BLaER1 treated with 17β-estradiol and CSF1 and Interleukin-3, amounts not matched to agents 10 nM and 100 nM (cell line): ENCODE results near the gene WFS1.

Source experiments
- H3K27ac ChIP-seq, 11 experiments: shearing (Covaris generic); formaldehyde crosslinking; 2 replicates each; pipeline ENCODE4 v1.8.1; 2022
- H3K27me3 ChIP-seq, 11 experiments: shearing (Covaris generic); formaldehyde crosslinking; 2 replicates each; pipeline ENCODE4 v1.8.1; 2022
- H3K36me3 ChIP-seq, 11 experiments: shearing (Covaris generic); formaldehyde crosslinking; 2 replicates each; pipeline ENCODE4 v1.8.1; 2022
- H3K4me1 ChIP-seq, 10 experiments: shearing (Covaris generic); formaldehyde crosslinking; 2 replicates each; pipeline ENCODE4 v1.8.1; 2022
- H3K4me2 ChIP-seq, 11 experiments: shearing (Covaris generic); formaldehyde crosslinking; 2 replicates each; pipeline ENCODE4 v1.8.1; 2022
- H3K4me3 ChIP-seq, 10 experiments: shearing (Covaris generic); formaldehyde crosslinking; 2 replicates each; pipeline ENCODE4 v1.8.1; 2022
- H3K9ac ChIP-seq, 11 experiments: shearing (Covaris generic); formaldehyde crosslinking; 2 replicates each; pipeline ENCODE4 v1.8.1; 2022
- H3K9me3 ChIP-seq, 11 experiments: shearing (Covaris generic); formaldehyde crosslinking; replicated peaks in 1 of 11; 2 replicates each; pipeline ENCODE4 v1.8.1; 2022
- H4K20me1 ChIP-seq, 11 experiments: shearing (Covaris generic); formaldehyde crosslinking; 2 replicates each; pipeline ENCODE4 v1.8.1; 2022
- Cebpa-rat ChIP-seq, 11 experiments: shearing (Covaris generic); IDR thresholded peaks; 2 replicates each; pipeline ENCODE4 v1.8.1; 2022

The WFS1 gene

GRCh38 chr4:6232836-6233785, 36.5 kb upstream of the WFS1 start:
- no peaks in the 10 kb centered on the region for H3K9me3 ChIP-seq
- H3K4me1 ChIP-seq: peaks cover 0 to 87% (median 52%) of the 10 kb centered on the region in 10 experiments; a peak in 17 of 20 replicates
- peaks cover 0 to 12% (median 0%) of the 10 kb centered on the region in 11 experiments; a peak in 2 of 22 replicates for H4K20me1 ChIP-seq
- H3K27ac ChIP-seq: peak overlapping the region in 2 of 11 experiments; percentile 13 to 33; a peak in 2 of 22 replicates
- no peaks in the 10 kb centered on the region for H3K36me3 ChIP-seq
- no peak overlapping the region for H3K4me3 ChIP-seq
- TF ChIP-seq Cebpa-rat (IDR thresholded peaks at IDR 0.05): no peak
- no peaks in the 10 kb centered on the region for H3K27me3 ChIP-seq
- peak overlapping the region in 9 of 11 experiments; percentile 35 to 94 (median 78); a peak in 14 of 22 replicates for H3K4me2 ChIP-seq
- H3K9ac ChIP-seq: 0 out of 22 replicates have a peak overlapping the region, but pooled peaks of 1 of the 11 experiments have one; percentile 20

GRCh38 chr4:6233929-6234328, 35.7 kb upstream of the WFS1 start:
- Histone ChIP-seq H3K27me3 (no peaks in the 10 kb centered on the region), H3K9me3 (no peaks in the 10 kb centered on the region), H3K4me3 (no peak overlapping the region), H3K9ac (peak overlapping the region in 1 of 11 experiments; percentile 20; a peak in 1 of 22 replicates), H3K27ac (peak overlapping the region in 1 of 11 experiments; percentile 33; a peak in 2 of 22 replicates), H3K36me3 (no peaks in the 10 kb centered on the region), H4K20me1 (peaks cover 0 to 12% (median 0%) of the 10 kb centered on the region in 11 experiments; a peak in 2 of 22 replicates), H3K4me2 (peak overlapping the region; percentile 3 to 94 (median 77); a peak in 19 of 22 replicates), H3K4me1 (peaks cover 0 to 79% (median 52%) of the 10 kb centered on the region in 10 experiments; a peak in 17 of 20 replicates)
- TF ChIP-seq Cebpa-rat (IDR thresholded peaks at IDR 0.05): no peak

GRCh38 chr4:6235012-6235411, 34.6 kb upstream of the WFS1 start:
- Histone ChIP-seq H3K36me3 (no peaks in the 10 kb centered on the region), H3K9ac (peak overlapping the region in 1 of 11 experiments; percentile 19; a peak in 1 of 22 replicates), H3K9me3 (no peaks in the 10 kb centered on the region), H3K4me3 (no peak overlapping the region), H3K4me1 (peaks cover 0 to 69% (median 49%) of the 10 kb centered on the region in 10 experiments; a peak in 17 of 20 replicates), H3K27ac (no peak overlapping the region), H3K27me3 (no peaks in the 10 kb centered on the region), H4K20me1 (peaks cover 0 to 9% (median 0%) of the 10 kb centered on the region in 11 experiments; a peak in 2 of 22 replicates), H3K4me2 (peak overlapping the region in 10 of 11 experiments; percentile 25 to 94 (median 78); a peak in 19 of 22 replicates)
- no peak for TF ChIP-seq Cebpa-rat (IDR thresholded peaks at IDR 0.05)

- TF ChIP-seq Cebpa-rat (IDR thresholded peaks at IDR 0.05): no peak
- H3K4me2 ChIP-seq: peak overlapping the region in 8 of 11 experiments; percentile 55 to 94 (median 79); a peak in 16 of 22 replicates
- H3K27ac ChIP-seq: no peak overlapping the region
- H4K20me1 ChIP-seq: peaks cover 0 to 8% (median 0%) of the 10 kb centered on the region in 11 experiments; a peak in 2 of 22 replicates
- H3K27me3 ChIP-seq: no peaks in the 10 kb centered on the region
- no peaks in the 10 kb centered on the region for H3K36me3 ChIP-seq
- no peak overlapping the region for H3K9ac ChIP-seq
- peaks cover 0 to 59% (median 39%) of the 10 kb centered on the region in 10 experiments; a peak in 17 of 20 replicates for H3K4me1 ChIP-seq
- H3K4me3 ChIP-seq: no peak overlapping the region
- no peaks in the 10 kb centered on the region for H3K9me3 ChIP-seq
These were observed 33.6 kb upstream of the WFS1 start for GRCh38 chr4:6235901-6236640.

GRCh38 chr4:6236816-6237390, 32.7 kb upstream of the WFS1 start:
- H3K27me3 ChIP-seq: no peaks in the 10 kb centered on the region
- peaks cover 0 to 8% (median 0%) of the 10 kb centered on the region in 11 experiments; a peak in 2 of 22 replicates for H4K20me1 ChIP-seq
- TF ChIP-seq Cebpa-rat (IDR thresholded peaks at IDR 0.05): no peak

GRCh38 chr4:6239486-6239885, 30.2 kb upstream of the WFS1 start:
- TF ChIP-seq Cebpa-rat (IDR thresholded peaks at IDR 0.05): no peak
- no peak overlapping the region for H3K4me2 ChIP-seq
- no peaks in the 10 kb centered on the region; a peak in 1 of 22 replicates for H3K36me3 ChIP-seq
- H3K27me3 ChIP-seq: no peaks in the 10 kb centered on the region
- H4K20me1 ChIP-seq: peaks cover 0 to 8% (median 0%) of the 10 kb centered on the region in 11 experiments; a peak in 2 of 22 replicates
- peaks cover 0 to 30% (median 22%) of the 10 kb centered on the region in 10 experiments; a peak in 17 of 20 replicates for H3K4me1 ChIP-seq
- no peak overlapping the region for H3K4me3 ChIP-seq
- H3K27ac ChIP-seq: no peak overlapping the region
- peaks cover 11 to 16% (median 13%) of the 10 kb centered on the region in 11 experiments for H3K9me3 ChIP-seq
- H3K9ac ChIP-seq: no peak overlapping the region

More at GRCh38 chr4:6236816-6237390, 32.7 kb upstream of the WFS1 start:
- Histone ChIP-seq H3K9me3 (no peaks in the 10 kb centered on the region), H3K36me3 (no peaks in the 10 kb centered on the region), H3K27ac (no peak overlapping the region), H3K4me1 (peaks cover 0 to 51% (median 36%) of the 10 kb centered on the region in 10 experiments; a peak in 17 of 20 replicates), H3K4me3 (no peak overlapping the region), H3K4me2 (peak overlapping the region in 7 of 11 experiments; percentile 5 to 50 (median 36); a peak in 11 of 22 replicates), H3K9ac (no peak overlapping the region)

- peaks cover 0 to 25% (median 17%) of the 10 kb centered on the region in 10 experiments; a peak in 17 of 20 replicates for H3K4me1 ChIP-seq
- H3K9ac ChIP-seq: no peak overlapping the region
- peaks cover 0 to 8% (median 0%) of the 10 kb centered on the region in 11 experiments; a peak in 2 of 22 replicates for H4K20me1 ChIP-seq
- H3K27ac ChIP-seq: no peak overlapping the region
- H3K27me3 ChIP-seq: no peaks in the 10 kb centered on the region
- H3K9me3 ChIP-seq: peaks cover 16 to 20% (median 17%) of the 10 kb centered on the region in 11 experiments
- no peak overlapping the region for H3K4me3 ChIP-seq
- TF ChIP-seq Cebpa-rat (IDR thresholded peaks at IDR 0.05): no peak
- H3K4me2 ChIP-seq: no peak overlapping the region
- H3K36me3 ChIP-seq: no peaks in the 10 kb centered on the region; a peak in 1 of 22 replicates
These were observed 29.7 kb upstream of the WFS1 start for GRCh38 chr4:6239968-6240367.
